Measurements from ENCODE around the gene ATG12. TPM values are rescaled to one million over a fixed set of nuclear protein-coding genes. Genes with fewer than 3 reads are reported as not detected.

Gene ATG12
- total and polyA plus RNA-seq, 2 experiments from 2014 or later, result 52.6 to 109 TPM

GRCh38 chr5:115831163-115831768 lies 10.1 kb downstream of the ATG12 start:
- no peak overlapping the region for H2AFZ ChIP-seq
- H3K27ac ChIP-seq (ENCODE audit: low read depth), result no peak overlapping the region
- no peaks in the 10 kb centered on the region; the same call in 1 of the 2 replicates for H3K79me2 ChIP-seq (replicated peaks; ENCODE audit: insufficient read depth)
- TF ChIP-seq STAT1 (IDR thresholded peaks at IDR 0.05; ENCODE audit: unreplicated experiment), result no peak
- TF ChIP-seq REST (IDR thresholded peaks at IDR 0.05; ENCODE audit: unreplicated experiment), result no peak
- no peak for TF ChIP-seq JUNB (IDR thresholded peaks at IDR 0.05; ENCODE audit: unreplicated experiment)
- TF ChIP-seq CTCF (conservative IDR thresholded peaks at IDR 0.05; ENCODE audit: low read depth in 2 of 2), result peak; percentile 80 to 99
- Mint-ChIP-seq H3K9me3 (peaks cover 4% of the 10 kb centered on the region), H3K27me3 (ENCODE audit: insufficient read depth, low read depth, poor library complexity) (no peaks in the 10 kb centered on the region), H3K4me3 (no peak overlapping the region), H3K27ac (no peak overlapping the region), H3K4me1 (peaks cover 5% of the 10 kb centered on the region; the same call in 1 of the 3 replicates), H3K36me3 (ENCODE audit: low read depth) (peaks cover 48% of the 10 kb centered on the region)
- peaks cover 9% of the 10 kb centered on the region; the same call in 1 of the 2 replicates for H3K36me3 ChIP-seq (ENCODE audit: insufficient read depth)
- no peak overlapping the region for H3K4me3 ChIP-seq
- no peak overlapping the region for H3K4me2 ChIP-seq
- ATAC-seq, result peak; percentile 42; the same call in 2 of the 3 replicates
- DNase-seq (ENCODE audit: low spot score), result peak; percentile 71
- H3F3A ChIP-seq (replicated peaks; ENCODE audit: low read depth), result no peaks in the 10 kb centered on the region
- peaks cover 8% of the 10 kb centered on the region; the same call in 1 of the 2 replicates for H3K4me1 ChIP-seq (ENCODE audit: insufficient read depth)
- no peaks in the 10 kb centered on the region for H4K20me1 ChIP-seq (replicated peaks; ENCODE audit: insufficient read depth)
- no peaks in the 10 kb centered on the region for H3K9me2 ChIP-seq (ENCODE audit: insufficient read depth)
- H3K27me3 ChIP-seq (ENCODE audit: insufficient read depth), result no peaks in the 10 kb centered on the region

- Mint-ChIP-seq H3K27me3 (ENCODE audit: insufficient read depth, low read depth, poor library complexity) (no peaks in the 10 kb centered on the region), H3K9me3 (peaks cover 14% of the 10 kb centered on the region), H3K27ac (no peak overlapping the region), H3K4me1 (peaks cover 5% of the 10 kb centered on the region; the same call in 1 of the 3 replicates), H3K36me3 (ENCODE audit: low read depth) (peaks cover 43% of the 10 kb centered on the region), H3K4me3 (no peak overlapping the region)
- Histone ChIP-seq H4K20me1 (replicated peaks; ENCODE audit: insufficient read depth) (no peaks in the 10 kb centered on the region), H2AFZ (no peak overlapping the region), H3F3A (replicated peaks; ENCODE audit: low read depth) (no peaks in the 10 kb centered on the region), H3K27me3 (ENCODE audit: insufficient read depth) (no peaks in the 10 kb centered on the region), H3K4me1 (ENCODE audit: insufficient read depth) (peaks cover 8% of the 10 kb centered on the region; the same call in 1 of the 2 replicates), H3K4me3 (no peak overlapping the region), H3K27ac (ENCODE audit: low read depth) (no peak overlapping the region), H3K4me2 (no peak overlapping the region), H3K79me2 (replicated peaks; ENCODE audit: insufficient read depth) (no peaks in the 10 kb centered on the region), H3K36me3 (ENCODE audit: insufficient read depth) (peaks cover 6% of the 10 kb centered on the region; the same call in 1 of the 2 replicates), H3K9me2 (ENCODE audit: insufficient read depth) (peaks cover 3% of the 10 kb centered on the region; the same call in 1 of the 2 replicates)
- ATAC-seq, result no peak
- no peak for DNase-seq (ENCODE audit: low spot score)
- TF ChIP-seq ZNF462 (CRISPR knock-in tag; IDR thresholded peaks at IDR 0.05), result no peak
- no peak for TF ChIP-seq ETS1 (IDR thresholded peaks at IDR 0.05)
- TF ChIP-seq ZNF331 (CRISPR knock-in tag; IDR thresholded peaks at IDR 0.05; ENCODE audit: low read depth), result no peak
- no peak for TF ChIP-seq STAT1 (IDR thresholded peaks at IDR 0.05; ENCODE audit: unreplicated experiment)
These were observed 11.5 kb downstream of the ATG12 start for GRCh38 chr5:115829913-115830312.

All from GM23338 (cell line).